HCT116 (cell line): Measurements from ENCODE around the gene R3HDM4.

Source experiments
- CEBPB ChIP-seq: IDR thresholded peaks from 2 replicates; pipeline ENCODE4 v1.6.1; 2012; ENCODE audit warnings: low read depth
- CTCF ChIP-seq, 3 experiments: fragments of 200-600 bp in 1 of 3; sonication (generic) in 1 of 3; IDR thresholded peaks in 2 of 3; conservative IDR thresholded peaks in 1 of 3; 2 replicates each; pipeline ENCODE4 v1.5.1; 2012 to 2017; ENCODE audit warnings: low read depth in 2 of 3, low read length in 2 of 3, antibody characterized with exemption in 1 of 3, borderline replicate concordance in 1 of 3, control low read depth in 1 of 3, mild to moderate bottlenecking in 1 of 3, mixed read lengths in 1 of 3, mixed run types in 1 of 3, moderate library complexity in 1 of 3; ENCODE audit not compliant: insufficient read depth in 1 of 3
- POLR2A ChIP-seq: IDR thresholded peaks from 2 replicates; pipeline ENCODE4 v1.7.0; 2011; ENCODE audit warnings: borderline replicate concordance; ENCODE audit not compliant: insufficient read depth, insufficient read length; ENCODE audit errors: extremely low read depth

- TF ChIP-seq CEBPB (no peak), CTCF (IDR thresholded peaks at IDR 0.05 in 2 of 3, conservative IDR thresholded peaks at IDR 0.05 in 1 of 3; ENCODE audit: borderline replicate concordance in 1 of 3, insufficient read depth in 1 of 3, low read depth in 2 of 3, low read length in 2 of 3) (no peak), POLR2A (no peak)
These were observed 8.5 kb downstream of the R3HDM4 start for GRCh38 chr19:904545-904944.
